OCI-M1 (cell line): Measurements from ENCODE around the gene XYLB.
A peak's percentile ranks its signal among the peaks of the same experiment; 100 is the strongest.

Source experiments
- DNase-seq: peaks from one replicate; lab custom pipeline; 2025; lab: John Stamatoyannopoulos, UW

The XYLB gene

DNA sequence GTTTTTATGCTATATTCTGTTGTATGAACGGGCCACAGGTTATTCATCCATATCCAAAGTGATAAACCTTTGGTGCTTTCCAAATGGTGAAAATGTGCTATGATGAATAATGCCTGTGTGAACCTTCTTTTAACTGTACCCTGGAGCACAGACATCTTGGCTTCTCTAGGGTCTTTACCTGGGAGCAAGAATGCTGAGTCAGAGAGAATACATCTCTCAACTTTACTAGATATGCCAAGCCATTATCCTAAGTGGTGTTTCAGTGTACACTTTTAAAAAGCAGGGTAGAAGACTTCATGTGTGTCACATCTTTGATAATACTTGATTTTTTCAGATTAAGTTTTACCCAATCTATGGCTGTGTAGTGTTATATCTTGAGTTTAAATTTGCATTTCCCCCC is 23.5 kb upstream of the XYLB start:
- DNase-seq = no peak

DNA sequence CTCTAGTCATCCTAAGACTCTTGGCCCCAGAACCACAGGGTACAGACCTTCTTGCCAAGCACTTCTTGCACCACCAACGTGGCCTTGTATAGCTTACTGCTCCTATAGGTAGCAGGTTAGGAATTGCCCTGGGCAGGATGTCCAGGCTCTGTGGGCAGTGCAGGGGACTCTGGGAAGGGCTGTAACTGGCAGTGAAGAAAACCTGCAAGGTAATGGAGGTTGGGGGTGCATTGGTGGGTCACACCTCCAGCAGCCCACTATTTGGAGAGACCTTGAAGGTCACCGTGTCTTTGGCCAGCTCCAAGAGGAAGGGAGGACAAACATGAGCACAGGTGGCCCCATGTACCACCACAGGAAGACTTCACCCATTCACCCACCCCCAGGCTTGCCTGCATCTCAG is 21.3 kb upstream of the XYLB start:
- no peak for DNase-seq

DNA sequence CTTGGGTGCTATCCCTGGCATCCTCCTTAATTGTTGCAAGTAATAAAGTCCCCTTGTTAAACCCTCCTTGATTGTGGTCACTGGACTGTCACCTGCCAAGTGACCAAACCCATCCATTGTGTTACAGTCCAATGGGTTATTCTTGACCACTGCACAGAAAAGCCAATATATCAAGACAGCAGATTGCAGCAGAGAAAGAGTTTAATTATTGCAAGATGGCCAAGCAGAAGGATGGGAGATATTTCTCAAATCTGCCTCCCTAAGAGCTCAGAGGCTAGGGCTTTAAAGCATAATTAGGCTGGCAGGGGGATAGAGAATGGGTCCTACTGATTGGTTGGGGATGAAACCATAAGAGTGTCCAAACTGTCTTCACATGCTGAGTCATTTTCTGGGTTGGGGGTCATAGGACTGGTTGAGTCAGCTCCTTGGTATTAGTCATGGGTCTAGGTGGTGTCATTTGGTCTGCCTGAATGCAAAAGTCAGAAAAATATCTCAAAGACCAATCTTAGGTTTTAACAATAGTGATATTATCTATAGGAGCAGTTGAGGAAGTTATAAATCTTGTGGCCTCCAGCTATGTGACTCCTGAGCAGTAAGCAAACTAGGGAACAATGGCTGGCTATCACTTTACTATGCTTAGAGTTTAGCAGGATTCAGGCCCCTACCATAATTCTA is 19.1 kb upstream of the XYLB start:
- DNase-seq = peak; percentile 46

DNA sequence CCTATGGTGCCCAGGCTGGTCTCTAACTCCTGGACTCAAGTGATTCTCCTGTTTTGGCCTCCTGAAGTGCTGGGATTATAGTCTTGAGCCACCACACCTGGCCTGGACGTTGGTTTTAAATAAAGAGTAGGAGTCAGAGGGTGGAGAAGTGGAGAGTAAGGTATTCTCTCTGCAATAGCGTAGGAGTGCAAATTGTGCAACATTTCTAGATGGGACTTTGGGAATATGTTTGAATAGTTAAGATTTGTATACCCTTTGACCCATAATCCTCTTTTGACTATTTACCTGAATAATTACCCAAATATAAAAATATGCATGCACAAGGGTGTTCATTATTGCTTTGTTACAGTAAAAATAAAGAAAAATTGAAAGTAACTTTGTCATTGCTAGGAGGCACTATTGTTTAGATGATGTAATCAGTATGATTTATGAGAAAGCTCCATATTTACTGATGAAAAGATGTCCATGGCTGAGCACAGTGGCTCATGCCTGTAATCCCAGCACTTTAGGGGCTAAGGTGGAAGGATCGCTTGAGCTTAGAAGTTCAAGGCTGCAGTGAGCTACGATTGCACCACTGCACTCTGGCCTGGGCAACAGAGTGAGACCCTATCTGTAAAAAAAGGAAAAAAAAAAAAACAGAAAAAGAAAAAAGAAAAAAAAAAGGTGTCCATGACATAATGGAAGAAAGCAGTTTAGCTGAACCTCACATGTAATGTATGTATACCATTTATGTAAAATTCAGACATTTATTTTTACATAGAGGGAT is 15.1 kb upstream of the XYLB start:
- peak; percentile 46 for DNase-seq

DNA sequence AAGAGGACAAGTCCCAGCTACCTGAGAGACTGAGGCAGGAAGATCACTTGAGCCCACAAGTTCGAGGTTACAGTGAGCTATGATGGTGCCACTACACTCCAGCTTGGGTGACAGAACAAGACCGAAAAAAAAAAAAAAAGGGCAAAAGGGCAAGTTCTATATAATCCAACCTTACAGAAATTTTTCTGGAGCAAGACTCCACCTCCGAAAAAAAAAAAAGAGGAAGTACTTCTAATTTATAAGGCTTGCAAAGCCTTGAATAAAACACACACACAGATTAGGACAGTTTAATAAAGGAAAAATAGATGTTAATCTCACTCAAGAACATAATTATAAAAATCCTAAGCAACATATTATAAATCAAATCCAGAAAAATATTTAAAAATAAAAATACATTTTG is 14.4 kb upstream of the XYLB start:
- peak; percentile 61 for DNase-seq

DNA sequence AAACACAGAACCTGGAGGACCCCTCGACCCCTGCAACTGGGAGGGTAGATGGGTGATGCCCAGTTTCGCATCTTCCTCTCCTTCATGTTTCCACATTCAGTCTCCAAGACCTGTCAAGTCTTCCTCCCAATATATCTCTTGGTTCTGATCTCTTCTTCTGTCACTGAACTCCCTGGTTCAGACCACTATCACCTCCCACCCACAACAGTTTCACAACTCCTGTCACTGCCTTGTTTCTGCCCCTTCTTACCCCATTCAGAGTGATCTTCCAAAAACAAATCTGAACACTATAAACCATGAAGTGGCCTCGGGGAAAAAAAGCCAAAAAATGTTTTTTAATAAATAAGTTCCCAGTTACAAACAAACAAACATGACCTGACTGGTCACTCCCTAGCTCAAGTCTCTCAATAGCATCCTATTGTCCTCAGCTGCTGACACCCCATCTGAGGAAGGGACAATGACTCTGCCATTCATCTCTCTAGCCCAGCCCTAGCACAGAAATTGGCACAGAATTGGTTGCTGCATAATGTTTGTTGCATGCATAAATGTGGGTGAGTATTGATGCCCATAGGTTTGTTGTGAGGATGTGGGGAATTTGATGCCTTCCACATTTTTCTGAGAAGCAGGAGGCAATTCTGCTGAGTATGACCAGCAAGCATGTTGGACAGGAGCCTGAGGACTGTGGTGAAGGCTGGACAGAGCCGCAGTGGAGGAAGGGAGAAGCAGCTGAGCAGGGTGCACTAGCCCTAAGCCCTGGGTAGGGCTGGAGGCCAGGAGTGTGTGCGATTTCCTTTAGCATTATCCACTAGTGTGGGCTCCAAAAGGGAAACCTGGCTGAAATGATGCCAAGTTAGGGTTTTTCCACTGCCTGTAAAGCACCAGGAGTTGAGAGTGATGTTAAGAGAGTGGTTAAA is 12.2 kb upstream of the XYLB start:
- DNase-seq = no peak

DNA sequence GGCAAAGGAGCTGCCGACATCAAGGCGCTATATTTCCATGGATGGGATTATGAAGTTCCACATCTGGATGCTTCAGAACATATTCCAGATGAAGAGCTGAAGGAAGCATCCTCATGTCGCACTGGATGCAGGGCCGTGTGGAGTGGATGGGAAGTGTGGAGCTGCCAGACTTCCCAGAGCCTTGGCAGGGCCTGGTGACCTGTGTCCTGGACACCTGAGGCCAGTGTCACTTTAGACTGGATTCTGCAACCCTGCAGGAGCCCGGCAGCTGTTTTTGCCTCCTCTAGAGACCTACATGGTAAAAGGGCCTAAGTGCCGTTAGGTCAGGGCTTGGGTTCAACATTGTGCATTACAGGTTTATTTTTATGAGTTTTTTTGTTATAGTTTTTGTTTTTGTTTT is 11.3 kb upstream of the XYLB start:
- DNase-seq = no peak

DNA sequence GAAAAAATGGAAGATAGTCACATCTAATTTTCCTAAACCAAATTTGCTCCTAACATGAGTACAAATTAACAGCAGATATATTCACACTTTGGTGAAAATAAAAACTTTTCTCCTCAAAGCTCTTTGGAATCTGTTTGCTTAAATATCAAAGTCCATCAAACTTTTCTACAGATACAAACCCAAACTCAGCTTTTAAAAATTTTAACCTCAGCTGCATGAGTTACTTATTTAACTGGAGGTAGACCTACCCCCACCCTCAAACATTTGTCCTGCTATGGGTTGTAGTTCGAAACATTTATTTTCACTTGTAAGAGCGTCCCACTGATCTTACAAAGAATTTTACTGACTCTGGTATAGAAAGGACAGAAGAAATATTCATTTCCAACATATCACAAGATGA is 8.9 kb upstream of the XYLB start:
- DNase-seq = no peak

DNA sequence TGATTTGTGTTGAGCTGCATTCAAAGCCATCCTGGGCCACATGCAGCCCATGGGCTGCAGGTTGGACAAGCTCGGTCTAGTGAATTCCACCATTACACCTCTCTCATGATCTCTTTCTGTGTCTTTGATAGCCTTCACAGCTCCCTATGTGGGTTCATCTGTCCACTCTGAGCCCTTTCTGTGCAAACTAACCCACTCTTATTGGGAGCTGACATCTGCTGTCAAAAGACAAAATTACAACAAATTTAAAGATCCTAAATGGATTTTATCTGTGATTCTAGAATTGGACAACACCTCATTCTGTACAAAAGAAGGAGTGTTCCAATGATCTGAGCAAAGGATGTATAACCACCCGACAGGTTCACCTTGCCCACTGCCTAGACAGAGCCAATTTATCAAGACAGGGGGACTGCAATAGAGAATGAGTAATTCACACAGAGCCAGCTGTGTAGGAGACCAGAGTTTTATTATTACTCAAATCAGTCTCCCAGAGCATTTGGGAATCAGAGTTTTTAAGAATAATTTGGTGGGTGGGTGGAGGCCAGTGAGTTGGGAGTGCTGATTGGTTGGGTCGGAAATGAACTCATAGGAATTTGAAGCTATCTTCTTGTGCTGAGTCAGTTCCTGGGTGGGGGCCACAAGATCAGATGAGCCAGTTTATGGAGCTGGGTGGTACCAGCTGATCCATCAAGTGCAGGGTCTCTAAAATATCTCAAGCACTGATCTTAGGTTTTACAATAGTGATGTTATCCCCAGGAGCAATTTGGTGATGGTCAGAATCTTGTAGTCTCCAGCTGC is 2.6 kb upstream of the XYLB start:
- peak; percentile 41 for DNase-seq

DNA sequence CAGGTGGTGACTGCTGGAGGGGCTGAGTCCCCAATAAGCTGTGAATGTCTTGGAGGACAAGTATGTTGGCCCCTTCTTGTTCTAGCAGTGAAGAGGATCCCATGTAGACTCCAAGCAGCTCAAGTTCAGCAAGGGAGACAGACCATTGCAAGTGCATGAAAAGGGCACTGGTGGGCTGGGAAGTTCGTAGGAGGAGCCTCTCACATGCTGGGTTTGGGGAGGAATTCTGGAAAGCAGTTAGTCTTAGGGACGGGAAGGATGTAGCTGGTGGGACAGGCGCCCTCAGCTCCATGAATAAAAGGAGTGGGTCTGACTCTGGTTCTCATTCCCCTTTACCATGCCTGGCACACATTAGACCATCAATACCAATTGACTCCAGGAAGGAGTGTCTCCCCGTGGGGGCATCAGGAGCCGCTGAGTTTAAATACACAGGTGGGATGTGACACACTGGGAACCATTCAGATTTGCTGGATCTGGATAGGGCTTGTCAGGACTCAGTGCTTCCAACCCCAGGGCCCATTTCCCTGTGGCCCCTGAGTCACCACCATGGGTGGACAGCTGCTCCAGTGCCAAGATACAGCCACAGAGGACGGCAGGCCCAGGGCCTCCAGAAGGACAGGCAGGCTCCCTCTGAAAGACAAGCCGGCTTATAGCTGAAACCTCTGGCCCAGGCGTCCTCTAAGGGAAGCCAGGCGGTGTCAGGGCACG is 552 bp upstream of the XYLB start:
- no peak for DNase-seq

DNA sequence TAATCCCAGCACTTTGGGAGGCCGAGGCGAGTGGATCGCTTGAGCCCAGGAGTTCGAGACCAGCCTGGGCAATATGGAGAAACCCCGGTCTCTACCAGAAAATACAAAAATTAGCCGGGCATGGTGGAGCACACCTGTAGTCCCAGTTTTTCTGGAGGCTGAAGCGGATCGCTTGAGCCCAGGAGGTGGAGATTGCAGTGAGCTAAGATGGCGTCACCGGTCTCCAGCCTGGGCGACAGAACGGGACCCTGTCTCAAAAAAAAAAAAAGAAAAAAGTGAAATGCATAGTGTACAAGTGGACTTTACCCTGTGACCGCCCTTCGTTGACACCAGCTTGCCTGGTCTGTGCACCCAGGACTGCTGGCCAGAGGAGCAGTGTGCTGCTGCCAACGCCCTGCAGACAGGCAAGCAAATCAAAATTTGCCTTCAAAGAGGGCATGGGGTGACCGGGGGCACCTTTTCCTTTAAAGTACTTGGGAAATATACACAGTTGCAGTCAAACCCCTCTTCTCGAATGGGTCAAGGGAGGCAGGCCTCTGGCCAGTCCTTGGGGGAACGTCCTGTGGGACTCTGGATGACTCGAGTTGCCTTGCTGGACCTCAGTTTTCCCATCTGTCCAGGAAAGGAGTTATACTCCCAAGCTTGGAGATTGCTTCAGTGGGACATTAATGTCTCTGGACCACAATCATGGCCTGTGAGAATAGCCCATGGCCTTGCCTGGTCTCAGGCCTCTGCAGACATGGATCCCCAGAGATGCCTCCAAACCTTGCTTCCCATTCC is 1.0 kb downstream of the XYLB start:
- DNase-seq = no peak

DNA sequence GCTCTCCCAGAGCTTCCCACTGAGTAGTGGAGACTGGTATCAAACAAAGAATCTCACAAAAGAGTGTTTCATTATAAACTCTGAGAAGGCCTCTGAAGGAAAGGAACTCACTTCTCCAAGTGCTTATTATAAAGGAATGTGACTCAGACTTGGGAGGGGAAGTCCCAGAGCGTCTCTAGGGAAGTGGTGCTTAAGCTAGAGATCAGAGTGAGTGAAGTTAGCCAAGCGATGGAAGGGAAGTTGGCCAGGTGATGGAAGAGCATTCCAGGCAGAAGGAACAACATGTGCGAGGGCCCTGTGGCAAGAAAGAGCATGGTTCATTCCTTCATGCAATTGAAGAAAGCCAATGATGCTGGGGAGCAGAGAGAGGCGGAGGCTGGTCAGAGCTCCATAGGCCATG is 2.3 kb downstream of the XYLB start:
- DNase-seq = no peak

DNA sequence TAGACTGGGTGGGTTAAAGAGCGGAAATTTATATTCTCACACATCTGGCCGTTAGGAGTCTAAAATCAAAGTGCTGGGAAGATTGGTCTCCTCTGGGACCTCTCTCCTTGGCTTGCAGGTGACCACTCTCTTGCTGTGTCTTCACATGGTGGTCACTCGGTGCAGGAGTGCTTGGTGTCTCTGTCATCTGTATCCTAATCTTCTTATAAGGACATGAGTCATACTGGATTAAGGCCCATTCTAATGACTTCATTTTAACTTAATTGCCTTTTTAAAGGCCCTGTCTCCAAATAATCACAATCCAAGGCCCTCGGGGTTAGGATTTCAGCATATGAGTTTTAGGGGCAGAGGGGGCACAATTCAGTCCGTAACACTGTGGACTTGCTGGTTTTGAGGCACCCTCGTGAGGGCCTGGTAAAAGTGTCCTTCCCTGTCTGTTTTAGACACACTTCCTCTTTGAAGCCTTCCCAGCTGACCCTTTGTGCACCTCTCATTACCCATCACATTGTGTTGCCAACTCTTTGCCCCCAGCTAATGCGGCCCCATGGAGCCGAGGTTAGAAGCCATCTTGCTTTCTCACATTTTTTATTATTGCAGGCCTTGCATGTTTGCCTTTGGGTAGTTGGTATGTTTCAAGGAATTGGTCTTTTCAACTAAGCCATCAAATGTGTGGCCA is 3.2 kb downstream of the XYLB start:
- no peak for DNase-seq

DNA sequence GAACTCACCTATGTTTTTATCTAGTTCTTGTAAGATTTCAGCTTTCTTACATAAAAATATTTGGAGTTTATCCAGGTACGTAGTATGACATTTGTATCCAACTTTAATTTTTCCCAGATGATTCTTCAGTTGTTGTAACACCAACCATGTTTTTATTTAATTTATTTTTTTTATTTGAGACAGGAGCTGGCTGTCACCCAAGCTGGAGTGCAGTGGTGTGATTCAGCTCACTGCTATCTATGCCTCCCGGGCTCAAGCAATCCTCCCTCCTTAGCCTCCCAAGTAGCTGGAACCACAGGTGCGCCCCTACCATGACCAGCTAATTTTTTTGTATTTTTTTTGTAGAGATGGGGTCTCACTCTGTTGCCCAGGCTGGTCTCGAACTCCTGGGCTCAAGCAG is 6.6 kb downstream of the XYLB start:
- no peak for DNase-seq

DNA sequence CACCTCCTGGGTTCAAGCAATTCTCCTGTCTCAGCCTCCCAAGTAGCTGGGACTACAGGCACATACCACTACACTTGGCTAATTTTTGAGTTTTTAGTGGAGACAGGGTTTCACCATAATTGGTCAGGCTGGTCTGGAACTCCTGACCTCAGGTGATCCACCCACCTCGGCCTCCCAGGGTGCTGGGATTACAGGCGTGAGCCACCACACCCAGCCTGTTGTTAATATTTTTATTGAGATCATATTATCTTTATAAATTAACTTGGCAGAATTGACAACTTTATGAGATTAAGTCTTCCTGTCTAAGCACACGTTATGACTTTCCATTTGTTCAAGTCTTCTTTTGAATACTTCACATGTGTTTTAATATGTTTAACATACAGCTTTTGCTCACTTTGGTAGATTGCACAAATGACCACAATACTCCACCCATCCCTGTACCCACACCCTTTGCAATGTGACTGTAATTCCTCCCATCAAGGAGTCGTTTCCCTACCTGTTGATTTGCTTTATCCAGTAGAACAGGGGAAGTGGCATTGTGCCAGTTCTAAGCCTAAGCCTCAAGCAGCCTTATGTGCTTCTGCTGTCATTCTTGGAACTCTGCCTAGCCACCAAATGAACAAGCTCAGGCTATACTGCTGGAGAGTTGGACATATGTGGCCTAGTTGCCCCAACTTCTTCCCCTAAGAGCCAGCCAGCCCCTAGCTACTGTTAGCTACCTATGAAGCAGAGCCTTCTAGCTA is 8.2 kb downstream of the XYLB start:
- DNase-seq = peak; percentile 60

DNA sequence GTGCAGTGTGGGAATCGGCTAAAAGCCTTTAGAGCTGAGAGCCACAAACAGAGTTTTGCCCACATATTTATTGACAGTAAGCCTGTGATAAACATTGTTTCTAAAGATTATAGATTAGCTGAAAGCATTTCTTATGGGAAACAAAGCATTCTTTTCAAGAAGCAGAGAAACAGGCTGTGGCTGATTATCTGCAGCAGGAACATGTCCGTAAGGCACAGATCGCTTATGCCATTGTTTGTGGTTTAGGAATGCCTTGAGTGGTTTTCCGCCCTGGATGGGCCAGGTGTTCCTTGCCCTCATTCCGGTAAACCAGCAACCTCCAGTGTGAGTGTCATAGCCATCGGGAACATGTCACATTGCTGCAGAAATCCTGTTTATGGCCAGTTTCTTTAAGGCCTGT is 12.5 kb downstream of the XYLB start:
- no peak for DNase-seq

DNA sequence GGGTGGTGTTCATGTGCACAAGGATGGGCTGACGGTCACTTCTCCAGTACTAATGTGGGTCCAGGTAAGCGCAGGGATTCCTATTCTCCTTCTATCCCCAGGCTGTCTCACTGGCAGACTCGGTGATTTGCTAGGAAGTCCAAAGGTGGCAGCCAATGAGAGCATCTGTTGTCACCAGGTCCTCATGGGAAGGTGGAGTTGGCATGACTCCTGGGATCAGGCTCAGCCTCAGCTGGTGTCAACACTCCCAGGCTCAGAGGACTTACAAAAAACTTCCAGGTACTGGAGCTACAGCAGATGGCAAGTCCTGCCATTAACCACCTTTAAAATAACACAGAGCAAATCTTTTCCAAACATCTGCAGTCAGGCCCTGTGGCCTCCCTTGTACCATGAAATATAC is 13.8 kb downstream of the XYLB start:
- no peak for DNase-seq

DNA sequence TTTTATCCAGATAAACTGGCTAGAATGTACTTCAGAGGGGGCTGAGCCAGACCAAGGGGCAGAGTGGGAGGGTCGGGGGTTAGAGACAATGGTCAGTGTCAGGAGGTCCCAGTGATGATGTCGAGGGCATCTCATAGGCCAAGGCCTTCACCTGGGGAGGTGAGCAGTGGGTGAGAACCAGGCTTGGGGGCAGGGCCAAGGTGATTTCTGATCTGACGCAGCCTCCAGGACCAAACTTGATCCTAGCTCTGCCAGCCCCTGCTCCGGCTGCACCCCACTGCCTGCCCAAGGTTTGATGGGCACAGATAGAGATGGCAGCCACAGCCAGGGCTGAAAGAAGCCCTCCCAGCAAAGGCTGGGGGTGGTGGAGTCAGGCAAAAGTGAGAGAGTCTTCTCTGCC is 14.9 kb downstream of the XYLB start:
- DNase-seq = no peak

DNA sequence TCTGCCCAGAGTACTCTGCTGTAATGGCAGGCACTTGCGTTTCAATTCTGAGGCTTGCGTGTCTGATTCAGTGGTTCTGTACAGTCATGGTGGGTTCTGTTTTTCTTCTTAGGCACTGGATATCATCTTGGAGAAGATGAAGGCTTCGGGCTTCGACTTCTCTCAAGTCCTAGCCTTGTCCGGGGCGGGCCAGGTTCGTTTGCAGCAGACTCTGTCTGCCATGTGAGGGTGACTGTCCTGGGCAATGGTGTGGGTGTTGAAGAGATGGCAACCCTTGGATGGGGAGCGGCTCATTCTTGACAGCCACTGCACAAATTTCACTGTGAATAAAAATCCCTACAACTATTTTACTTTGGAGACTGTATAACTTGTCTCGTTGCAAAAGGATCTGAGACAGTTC is 16.2 kb downstream of the XYLB start:
- DNase-seq = no peak
